A549 treated with AZD9567 at 1 μM for 4 hours (cell line): ENCODE data around the gene SMIM10L2A. TPM values are rescaled to one million over a fixed set of nuclear protein-coding genes. Genes with fewer than 3 reads are reported as not detected.

Experiments used
- total RNA-seq: library from RNA; stranded (reverse); fragments of 200-300 nt; extraction: Qiagen RNA extraction; gene quantifications from 5 replicates; pipeline ENCODE4 v1.2.3, GENCODE V29; 2022; ENCODE audit not compliant: insufficient read depth

SMIM10L2A gene
- total RNA-seq = 0.11 to 0.48 TPM (median 0.14 TPM) in 5 replicates

DNA sequence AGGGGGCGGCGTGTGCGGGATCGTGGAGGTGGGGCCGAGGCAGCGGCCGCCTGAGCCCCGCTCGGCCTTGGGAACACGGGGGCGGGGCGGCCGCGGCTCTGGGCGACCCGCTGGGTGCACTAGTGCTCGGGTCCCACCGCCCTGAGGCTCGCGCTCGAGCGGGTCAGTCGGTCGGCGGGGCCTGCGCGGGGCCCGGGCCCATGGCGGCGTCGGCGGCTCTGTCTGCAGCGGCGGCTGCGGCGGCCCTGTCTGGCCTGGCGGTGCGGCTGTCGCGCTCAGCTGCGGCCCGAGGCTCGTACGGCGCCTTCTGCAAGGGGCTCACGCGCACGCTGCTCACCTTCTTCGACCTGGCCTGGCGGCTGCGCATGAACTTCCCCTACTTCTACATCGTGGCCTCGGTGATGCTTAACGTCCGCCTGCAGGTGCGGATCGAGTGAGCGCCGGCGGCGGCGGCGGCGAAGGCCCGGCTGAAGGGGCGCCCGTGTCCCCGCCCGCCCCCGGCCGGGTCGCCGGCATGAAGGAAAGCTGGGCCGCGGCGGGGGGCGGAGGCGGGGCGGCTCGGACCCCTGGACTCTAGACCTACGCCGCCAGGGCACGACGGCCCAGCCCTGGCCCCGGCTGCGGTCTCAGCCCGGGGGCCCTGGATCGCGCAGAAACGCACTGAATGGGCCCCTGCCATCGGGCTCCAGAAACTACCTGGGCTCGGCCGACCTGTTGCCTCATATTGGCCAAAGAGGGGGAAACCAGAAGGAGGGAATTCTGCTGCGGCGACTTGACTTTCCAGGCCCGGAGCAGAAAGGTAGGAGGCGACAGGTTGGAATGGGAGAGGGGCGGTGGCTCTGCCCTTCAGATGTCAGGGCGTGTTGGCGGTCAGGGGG is at the start of gene SMIM10L2A:
SMIM10L2A (plus strand) TSS at position 13 of the 878 bp plus-strand sequence; CDS start at position 201, 188 bp downstream.

Other genes starting within 250 kb of the SMIM10L2A start
- gene ETDA, start 169.9 kb upstream of the SMIM10L2A start, total RNA-seq = not detected in 5 replicates
- gene ETDC, start 112.5 kb upstream of the SMIM10L2A start, total RNA-seq = not detected in 5 replicates
- 3.0 to 4.6 TPM (median 3.2 TPM) in 5 replicates for gene ZNF75D, start 77.8 kb upstream of the SMIM10L2A start, total RNA-seq
- 3.1 to 5.0 TPM (median 4.3 TPM) in 5 replicates for gene ZNF449, start 77.1 kb upstream of the SMIM10L2A start, total RNA-seq
- 0.10 to 0.24 TPM (median 0.14 TPM) in 4 of 5 replicates, not detected in the other for gene INTS6L, start 98.7 kb downstream of the SMIM10L2A start, total RNA-seq